ENCODE measurements around the gene PIK3C2G. TPM values are rescaled to one million over a fixed set of nuclear protein-coding genes. Genes with fewer than 3 reads are reported as not detected.

Gene PIK3C2G
- total RNA-seq, 1 experiment from 2014 or later = not detected

- TF ChIP-seq SIN3A (IDR thresholded peaks at IDR 0.05; ENCODE audit: low read depth) = no peak
These were observed 150.1 kb downstream of the PIK3C2G start (continued) for GRCh38 chr12:18411453-18411852.

GRCh38 chr12:18414671-18415070 lies 153.4 kb downstream of the PIK3C2G start:
- Histone ChIP-seq H3K4me3 (replicated peaks in 1 of 2; ENCODE audit: low read depth in 1 of 2, low read length in 2 of 2) (no peak overlapping the region), H3K9ac (ENCODE audit: low read length) (no peak overlapping the region), H3K9me2 (ENCODE audit: insufficient read depth) (no peaks in the 10 kb centered on the region), H3K4me1 (ENCODE audit: control insufficient read depth in 1 of 2, insufficient read depth in 2 of 2, low read length in 2 of 2) (no peaks in the 10 kb centered on the region), H3K36me3 (ENCODE audit: control insufficient read depth in 1 of 2, insufficient read depth in 2 of 2, low read length in 2 of 2) (no peaks in the 10 kb centered on the region), H3K4me2 (ENCODE audit: low read length) (no peak overlapping the region), H3K9me3 (ENCODE audit: control insufficient read depth in 1 of 2, insufficient read depth in 1 of 2, low read depth in 1 of 2, low read length in 2 of 2) (no peaks in the 10 kb centered on the region), H3K27me3 (ENCODE audit: insufficient read depth, low read length) (no peaks in the 10 kb centered on the region), H2AFZ (ENCODE audit: low read depth, low read length, poor library complexity, severe bottlenecking) (no peak overlapping the region), H3K27ac (ENCODE audit: low read depth, low read length) (no peak overlapping the region), H4K20me1 (ENCODE audit: insufficient read depth) (no peaks in the 10 kb centered on the region), H3K79me2 (ENCODE audit: insufficient read depth, low read length) (no peaks in the 10 kb centered on the region)
- no TSS peak for BruUV-seq (replicated peaks)
- RAD21 ChIA-PET (ENCODE audit: low non-redundant PET in 1 of 2, low total read pairs in 2 of 2, uncharacterized antibody in 2 of 2, unreplicated experiment in 2 of 2) = no interaction called here
- no peak for DNase-seq (ENCODE audit: low read depth, low spot score)
- TF ChIP-seq ZNF274 (IDR thresholded peaks at IDR 0.05; ENCODE audit: low read depth, low read length) (no peak), RAD21 (IDR thresholded peaks at IDR 0.05; ENCODE audit: low read depth) (no peak), CBX3 (IDR thresholded peaks at IDR 0.05; ENCODE audit: low read depth) (no peak), EZH2phosphoT487 (IDR thresholded peaks at IDR 0.05; ENCODE audit: borderline replicate concordance) (no peak), EZH2 (IDR thresholded peaks at IDR 0.05) (no peak), REST (IDR thresholded peaks at IDR 0.05; ENCODE audit: low read depth) (no peak), TCF7L2 (IDR thresholded peaks at IDR 0.05; ENCODE audit: borderline replicate concordance, extremely low read depth, insufficient read depth, insufficient read length) (no peak), JUND (IDR thresholded peaks at IDR 0.05) (no peak), ZBTB33 (IDR thresholded peaks at IDR 0.05; ENCODE audit: extremely low read depth, insufficient replicate concordance, low read length) (no peak), YY1 (IDR thresholded peaks at IDR 0.05; ENCODE audit: extremely low read depth, insufficient replicate concordance, low read depth, low read length) (no peak), POLR2A (IDR thresholded peaks at IDR 0.05; ENCODE audit: borderline replicate concordance, extremely low read depth, insufficient read depth, insufficient read length) (no peak), SP1 (IDR thresholded peaks at IDR 0.05; ENCODE audit: low read depth) (no peak), ELF1 (IDR thresholded peaks at IDR 0.05; ENCODE audit: borderline replicate concordance, low read depth) (no peak), CEBPB (IDR thresholded peaks at IDR 0.05; ENCODE audit: low read depth) (no peak), ATF3 (IDR thresholded peaks at IDR 0.05) (no peak), CTCF (IDR thresholded peaks at IDR 0.05 in 2 of 3, conservative IDR thresholded peaks at IDR 0.05 in 1 of 3; ENCODE audit: borderline replicate concordance in 1 of 3, insufficient read depth in 1 of 3, low read depth in 2 of 3, low read length in 2 of 3) (no peak), EGR1 (IDR thresholded peaks at IDR 0.05; ENCODE audit: low read depth) (no peak), SRF (IDR thresholded peaks at IDR 0.05; ENCODE audit: low read depth) (no peak), POLR2AphosphoS5 (IDR thresholded peaks at IDR 0.05; ENCODE audit: low read depth, low read length) (no peak)
- CTCF ChIA-PET = no interaction called here
- POLR2A ChIA-PET = no interaction called here
- intact Hi-C loops (cut with micrococcal nuclease) = no loop called here
- ATAC-seq = no peak

All from HCT116 (cell line).